Keratinocyte (primary cell): ENCODE measurements around the gene ASTN2. TPM values are rescaled to one million over a fixed set of nuclear protein-coding genes. Genes with fewer than 3 reads are reported as not detected.

Source experiments
- DNase-seq: peaks from one replicate; pipeline ENCODE4 v3.0.0-alpha.2; 2011; ENCODE audit warnings: low read depth, missing footprints, low spot score
- FAIRE-seq: peaks from 2 replicates; lab custom pipeline; 2011; peaks lifted over from hg19 to GRCh38; lab: Jason Lieb, UNC
- H2AFZ ChIP-seq: 2 replicates; pipeline ENCODE4 v1.6.0; 2012; ENCODE audit warnings: low read length, control low read depth, inconsistent platforms; ENCODE audit not compliant: control insufficient read depth
- H3K27ac ChIP-seq: 2 replicates; pipeline ENCODE4 v1.5.1; 2011; ENCODE audit warnings: low read length; ENCODE audit not compliant: control insufficient read depth, insufficient read depth
- H3K27me3 ChIP-seq: 3 replicates; pipeline ENCODE4 v1.6.0; 2011; ENCODE audit warnings: low read length; ENCODE audit not compliant: control insufficient read depth, insufficient read depth; ENCODE audit errors: extremely low read depth
- H3K36me3 ChIP-seq, 2 experiments: 2 replicates in 1 of 2; 3 replicates in 1 of 2; pipeline ENCODE4 v1.5.1; 2011; ENCODE audit warnings: low read length in 2 of 2, mild to moderate bottlenecking in 1 of 2; ENCODE audit not compliant: control insufficient read depth in 2 of 2, insufficient read depth in 2 of 2; ENCODE audit errors: extremely low read depth in 1 of 2
- H3K4me1 ChIP-seq: 3 replicates; pipeline ENCODE4 v1.5.1; 2011; ENCODE audit warnings: low read length; ENCODE audit not compliant: control insufficient read depth, insufficient read depth; ENCODE audit errors: extremely low read depth
- H3K4me2 ChIP-seq: 3 replicates; pipeline ENCODE4 v1.6.0; 2011; ENCODE audit warnings: low read depth, low read length; ENCODE audit not compliant: control insufficient read depth, insufficient read depth; ENCODE audit errors: extremely low read depth
- H3K4me3 ChIP-seq, 3 experiments: fragments of 200-600 bp in 1 of 3; sonication (generic) in 1 of 3; 2 replicates in 2 of 3; 3 replicates in 1 of 3; pipeline ENCODE4 v1.5.1; 2011 to 2016; ENCODE audit warnings: low read length in 3 of 3, mild to moderate bottlenecking in 3 of 3, control low read depth in 2 of 3, inconsistent platforms in 1 of 3, low read depth in 1 of 3, mixed read lengths in 1 of 3, mixed run types in 1 of 3, moderate library complexity in 1 of 3; ENCODE audit not compliant: control insufficient read depth in 2 of 3, insufficient read depth in 2 of 3; ENCODE audit errors: extremely low read depth in 1 of 3
- H3K79me2 ChIP-seq: 2 replicates; pipeline ENCODE4 v1.6.0; 2012; ENCODE audit warnings: low read length; ENCODE audit not compliant: control insufficient read depth, insufficient read depth
- H3K9ac ChIP-seq: 3 replicates; pipeline ENCODE4 v1.6.0; 2011; ENCODE audit warnings: low read length; ENCODE audit not compliant: control insufficient read depth, insufficient read depth; ENCODE audit errors: extremely low read depth
- H3K9me1 ChIP-seq: 3 replicates; pipeline ENCODE4 v1.6.0; 2011; ENCODE audit warnings: low read length; ENCODE audit not compliant: control insufficient read depth, insufficient read depth; ENCODE audit errors: extremely low read depth
- H3K9me3 ChIP-seq: 2 replicates; pipeline ENCODE4 v1.5.1; 2012; ENCODE audit warnings: low read depth, low read length; ENCODE audit not compliant: control insufficient read depth
- H4K20me1 ChIP-seq: 3 replicates; pipeline ENCODE4 v1.6.0; 2011; ENCODE audit warnings: low read length; ENCODE audit not compliant: control insufficient read depth, insufficient read depth; ENCODE audit errors: extremely low read depth
- EZH2 ChIP-seq: IDR thresholded peaks from one replicate; pipeline ENCODE4 v1.6.1; 2012; ENCODE audit warnings: inconsistent platforms, mild to moderate bottlenecking, low read length, moderate library complexity
- dilution Hi-C: fragments of 300-500 bp; cut with MboI; formaldehyde crosslinking; loops from one replicate; pipeline ENCODE4 v1.7.0; 2020; ENCODE audit warnings: low sequenced_read_pairs; ENCODE audit not compliant: extremely low pct_ligation_motif_present
- polyA plus RNA-seq, 5 experiments: library from polyadenylated mRNA; depleted of rRNA in 3 of 5; stranded (reverse) in 3 of 5; stranded (forward) in 1 of 5; unstranded in 1 of 5; fragments of >200 nt; gene quantifications; 1 replicate in 1 of 5; 2 replicates in 3 of 5; 3 replicates in 1 of 5; pipeline versions ENCODE4 v1.2.1 to v1.2.3, GENCODE V29; 2011 to 2012; ENCODE audit warnings: missing spikeins in 2 of 5, low read depth in 1 of 5, low replicate concordance in 1 of 5
- TF ChIP-seq, protein P1 (sequence below), 3 experiments: IDR thresholded peaks in 1 of 3; conservative IDR thresholded peaks in 1 of 3; optimal IDR thresholded peaks in 1 of 3; 2 replicates in 2 of 3; 3 replicates in 1 of 3; pipeline versions ENCODE3 to v1.5.1; 2011; ENCODE audit warnings: low read length in 3 of 3, mild to moderate bottlenecking in 3 of 3, moderate library complexity in 2 of 3, control low read depth in 1 of 3, inconsistent platforms in 1 of 3; ENCODE audit not compliant: insufficient read depth in 2 of 3; ENCODE audit errors: extremely low read depth in 1 of 3

The ASTN2 gene
- polyA plus RNA-seq, 1 donor (not counting 4 experiments of a cell fraction or from before 2014, with no cell fraction given) = 0.31 TPM

DNA sequence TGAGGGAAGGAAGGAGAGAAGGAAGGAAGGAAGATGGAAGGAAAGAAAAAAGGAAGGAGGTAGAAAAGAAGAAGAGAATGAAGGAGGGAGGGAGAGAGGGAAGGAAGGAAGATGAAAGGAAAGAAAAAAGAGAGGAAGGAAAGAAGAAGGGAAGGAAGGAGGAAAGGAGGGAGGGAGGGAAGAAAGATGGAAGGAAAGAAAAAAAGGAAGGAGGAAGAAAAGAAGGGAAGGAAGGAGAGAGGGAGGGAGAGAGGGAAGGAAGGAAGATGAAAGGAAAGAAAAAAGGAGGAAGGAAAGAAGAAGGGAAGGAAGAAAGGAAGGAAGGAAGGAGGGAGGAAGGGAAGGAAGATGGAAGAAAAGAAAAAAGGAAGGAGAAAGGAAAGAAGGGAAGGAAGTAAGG lies 912.1 kb downstream of the ASTN2 start:
- FAIRE-seq (no peak), DNase-seq (no peak)
- Histone ChIP-seq H3K4me1 (peaks cover 21% of the 10 kb centered on the region), H3K36me3 (no peaks in the 10 kb centered on the region), H3K27me3 (no peaks in the 10 kb centered on the region), H3K27ac (no peak overlapping the region), H2AFZ (no peak overlapping the region), H3K9ac (no peak overlapping the region), H3K9me3 (no peaks in the 10 kb centered on the region), H3K79me2 (no peaks in the 10 kb centered on the region), H3K4me2 (no peak overlapping the region), H4K20me1 (no peaks in the 10 kb centered on the region), H3K4me3 (no peak overlapping the region), H3K9me1 (no peaks in the 10 kb centered on the region)
- TF ChIP-seq EZH2 = no peak
- TF ChIP-seq, protein P1, sequence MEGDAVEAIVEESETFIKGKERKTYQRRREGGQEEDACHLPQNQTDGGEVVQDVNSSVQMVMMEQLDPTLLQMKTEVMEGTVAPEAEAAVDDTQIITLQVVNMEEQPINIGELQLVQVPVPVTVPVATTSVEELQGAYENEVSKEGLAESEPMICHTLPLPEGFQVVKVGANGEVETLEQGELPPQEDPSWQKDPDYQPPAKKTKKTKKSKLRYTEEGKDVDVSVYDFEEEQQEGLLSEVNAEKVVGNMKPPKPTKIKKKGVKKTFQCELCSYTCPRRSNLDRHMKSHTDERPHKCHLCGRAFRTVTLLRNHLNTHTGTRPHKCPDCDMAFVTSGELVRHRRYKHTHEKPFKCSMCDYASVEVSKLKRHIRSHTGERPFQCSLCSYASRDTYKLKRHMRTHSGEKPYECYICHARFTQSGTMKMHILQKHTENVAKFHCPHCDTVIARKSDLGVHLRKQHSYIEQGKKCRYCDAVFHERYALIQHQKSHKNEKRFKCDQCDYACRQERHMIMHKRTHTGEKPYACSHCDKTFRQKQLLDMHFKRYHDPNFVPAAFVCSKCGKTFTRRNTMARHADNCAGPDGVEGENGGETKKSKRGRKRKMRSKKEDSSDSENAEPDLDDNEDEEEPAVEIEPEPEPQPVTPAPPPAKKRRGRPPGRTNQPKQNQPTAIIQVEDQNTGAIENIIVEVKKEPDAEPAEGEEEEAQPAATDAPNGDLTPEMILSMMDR (optimal IDR thresholded peaks at IDR 0.05 in 1 of 3, IDR thresholded peaks at IDR 0.05 in 1 of 3, conservative IDR thresholded peaks at IDR 0.05 in 1 of 3; ENCODE audit: extremely low read depth in 1 of 3, insufficient read depth in 2 of 3, low read length in 3 of 3) = no peak
- dilution Hi-C loops = no loop called here

- H2AFZ ChIP-seq = no peak overlapping the region
- H3K27ac ChIP-seq = no peak overlapping the region
- peak; percentile 19 for DNase-seq
- no peak overlapping the region for H3K4me2 ChIP-seq
- no peaks in the 10 kb centered on the region for H3K79me2 ChIP-seq
- FAIRE-seq = peak; percentile 65
- no peaks in the 10 kb centered on the region for H4K20me1 ChIP-seq
- H3K9me3 ChIP-seq = no peaks in the 10 kb centered on the region
- H3K4me1 ChIP-seq = peaks cover 21% of the 10 kb centered on the region
- no peaks in the 10 kb centered on the region for H3K9me1 ChIP-seq
- no peak overlapping the region for H3K4me3 ChIP-seq
- dilution Hi-C loops = no loop called here
- H3K36me3 ChIP-seq = no peaks in the 10 kb centered on the region
- TF ChIP-seq EZH2 = no peak
- TF ChIP-seq, protein P1 (optimal IDR thresholded peaks at IDR 0.05 in 1 of 3, IDR thresholded peaks at IDR 0.05 in 1 of 3, conservative IDR thresholded peaks at IDR 0.05 in 1 of 3; ENCODE audit: extremely low read depth in 1 of 3, insufficient read depth in 2 of 3, low read length in 3 of 3) = no peak
- no peak overlapping the region for H3K9ac ChIP-seq
- no peaks in the 10 kb centered on the region for H3K27me3 ChIP-seq
Measured at GRCh38 chr9:116501871-116502270, 913.0 kb downstream of the ASTN2 start.
